Smooth muscle cell (in vitro differentiated cells): ENCODE data around the gene PARVA. TPM values are rescaled to one million over a fixed set of nuclear protein-coding genes. Genes with fewer than 3 reads are reported as not detected.

ENCODE experiments used
- DNase-seq: peaks from one replicate; lab custom pipeline; 2025; ENCODE audit not compliant: unreplicated experiment; lab: John Stamatoyannopoulos, UW
- H2AFZ ChIP-seq: fragments of 200-600 bp; sonication (generic); 2 replicates; pipeline ENCODE4 v1.6.0; 2016; ENCODE audit warnings: antibody characterized with exemption, low read depth, mild to moderate bottlenecking
- H3F3A ChIP-seq: fragments of 200-600 bp; sonication (generic); 2 replicates; pipeline ENCODE4 v1.6.0; 2017; ENCODE audit warnings: antibody characterized with exemption, low read depth
- H3K27ac ChIP-seq: fragments of 200-600 bp; sonication (generic); 2 replicates; pipeline ENCODE4 v1.5.1; 2016; ENCODE audit warnings: low read depth, mild to moderate bottlenecking
- H3K27me3 ChIP-seq: fragments of 200-600 bp; sonication (generic); 2 replicates; pipeline ENCODE4 v1.6.1; 2016; ENCODE audit warnings: low read depth, mild to moderate bottlenecking
- H3K36me3 ChIP-seq: fragments of 200-600 bp; sonication (generic); 2 replicates; pipeline ENCODE4 v1.5.1; 2016; ENCODE audit warnings: low read depth
- H3K4me1 ChIP-seq: fragments of 200-600 bp; sonication (generic); 2 replicates; pipeline ENCODE4 v1.5.1; 2016; ENCODE audit warnings: low read depth
- H3K4me2 ChIP-seq: fragments of 200-600 bp; sonication (generic); 2 replicates; pipeline ENCODE4 v1.6.0; 2016; ENCODE audit warnings: mild to moderate bottlenecking
- H3K4me3 ChIP-seq: fragments of 200-600 bp; sonication (generic); 2 replicates; pipeline ENCODE4 v1.5.1; 2016; ENCODE audit warnings: mild to moderate bottlenecking
- H3K79me2 ChIP-seq: fragments of 200-600 bp; sonication (generic); 2 replicates; pipeline ENCODE4 v1.6.0; 2016; ENCODE audit warnings: low read depth, mild to moderate bottlenecking
- H3K9ac ChIP-seq: fragments of 200-600 bp; sonication (generic); 2 replicates; pipeline ENCODE4 v1.6.0; 2016; ENCODE audit warnings: low read depth
- H3K9me3 ChIP-seq: fragments of 200-600 bp; sonication (generic); replicated peaks from 2 replicates; pipeline ENCODE4 v1.5.1; 2016; ENCODE audit warnings: low read depth
- H4K20me1 ChIP-seq: fragments of 200-600 bp; sonication (generic); 2 replicates; pipeline ENCODE4 v1.6.0; 2016; ENCODE audit warnings: low read depth
- CTCF ChIP-seq: fragments of 200-600 bp; sonication (generic); IDR thresholded peaks from 2 replicates; pipeline ENCODE4 v1.5.1; 2017; ENCODE audit warnings: borderline replicate concordance, mild to moderate bottlenecking, antibody characterized with exemption; ENCODE audit not compliant: insufficient read depth, poor library complexity, severe bottlenecking
- WGBS: methylation state at CpG from one replicate; pipeline ENCODE4 v1.1.7; 2016; ENCODE audit warnings: low lambda C conversion rate; 5-methylcytosine and 5-hydroxymethylcytosine counted together
- polyA plus RNA-seq: library from polyadenylated mRNA; unstranded; fragments of >200 nt; fragmentation: Nextera tagmentation; extraction: Ambion mirVana; gene quantifications from 2 replicates; pipeline ENCODE4 v1.2.1, GENCODE V29; 2016
- total RNA-seq: library from RNA; depleted of rRNA; stranded (reverse); fragments of >200 nt; gene quantifications from 2 replicates; pipeline ENCODE4 v1.2.3, GENCODE V29; 2014

PARVA gene
- total and polyA plus RNA-seq, 2 experiments from 2014 or later = 73.9 to 99.4 TPM

- Histone ChIP-seq H3K4me1 (peaks cover 31% of the 10 kb centered on the region), H3K79me2 (peaks cover 99% of the 10 kb centered on the region), H3F3A (no peaks in the 10 kb centered on the region), H3K36me3 (no peaks in the 10 kb centered on the region), H3K4me2 (peak overlapping the region; percentile 13), H3K27me3 (no peaks in the 10 kb centered on the region), H4K20me1 (peaks cover 81% of the 10 kb centered on the region), H3K4me3 (no peak overlapping the region), H3K9me3 (no peaks in the 10 kb centered on the region), H3K9ac (peak overlapping the region; percentile 8), H3K27ac (peak overlapping the region; percentile 72), H2AFZ (no peak overlapping the region)
- no peak for TF ChIP-seq CTCF
- WGBS = 72% methylated on average over 5 of the region's 5 CpGs
- no peak for DNase-seq
These were observed 79.5 kb downstream of the PARVA start for GRCh38 chr11:12456651-12457579.

- no peak for DNase-seq
These were observed 80.7 kb downstream of the PARVA start for GRCh38 chr11:12458042-12458441.

GRCh38 chr11:12459374-12459773 lies 82.0 kb downstream of the PARVA start:
- H3K36me3 ChIP-seq = peaks cover 6% of the 10 kb centered on the region
- no peak for DNase-seq
- H3F3A ChIP-seq = no peaks in the 10 kb centered on the region
- WGBS = 72% methylated on average over 5 of the region's 5 CpGs
- H3K4me2 ChIP-seq = peak overlapping the region; percentile 0
- H3K27me3 ChIP-seq = no peaks in the 10 kb centered on the region
- peaks cover 99% of the 10 kb centered on the region for H3K79me2 ChIP-seq
- H3K4me3 ChIP-seq = no peak overlapping the region
- no peak overlapping the region for H2AFZ ChIP-seq
- H3K9me3 ChIP-seq = no peaks in the 10 kb centered on the region
- no peak overlapping the region for H3K9ac ChIP-seq
- H3K4me1 ChIP-seq = peaks cover 23% of the 10 kb centered on the region
- TF ChIP-seq CTCF = no peak
- H3K27ac ChIP-seq = peak overlapping the region; percentile 61
- peaks cover 59% of the 10 kb centered on the region for H4K20me1 ChIP-seq

More at GRCh38 chr11:12458042-12458441, 80.7 kb downstream of the PARVA start:
- TF ChIP-seq CTCF = no peak
- no peaks in the 10 kb centered on the region for H3K27me3 ChIP-seq
- 86% methylated on average over 6 of the region's 6 CpGs for WGBS
- H3K4me1 ChIP-seq = peaks cover 31% of the 10 kb centered on the region
- peaks cover 70% of the 10 kb centered on the region for H4K20me1 ChIP-seq
- no peak overlapping the region for H3K9ac ChIP-seq
- H2AFZ ChIP-seq = no peak overlapping the region
- no peak overlapping the region for H3K4me2 ChIP-seq
- H3K27ac ChIP-seq = peak overlapping the region; percentile 72
- H3F3A ChIP-seq = no peaks in the 10 kb centered on the region
- no peak overlapping the region for H3K4me3 ChIP-seq
- no peaks in the 10 kb centered on the region for H3K36me3 ChIP-seq
- H3K9me3 ChIP-seq = no peaks in the 10 kb centered on the region
- H3K79me2 ChIP-seq = peaks cover 99% of the 10 kb centered on the region
